ENCODE measurements around the gene AP1M1. TPM values are rescaled to one million over a fixed set of nuclear protein-coding genes. Genes with fewer than 3 reads are reported as not detected.

AP1M1 gene
- total and polyA plus RNA-seq, 11 donors, result 26.2 to 93.4 (median 47.8) TPM

DNA sequence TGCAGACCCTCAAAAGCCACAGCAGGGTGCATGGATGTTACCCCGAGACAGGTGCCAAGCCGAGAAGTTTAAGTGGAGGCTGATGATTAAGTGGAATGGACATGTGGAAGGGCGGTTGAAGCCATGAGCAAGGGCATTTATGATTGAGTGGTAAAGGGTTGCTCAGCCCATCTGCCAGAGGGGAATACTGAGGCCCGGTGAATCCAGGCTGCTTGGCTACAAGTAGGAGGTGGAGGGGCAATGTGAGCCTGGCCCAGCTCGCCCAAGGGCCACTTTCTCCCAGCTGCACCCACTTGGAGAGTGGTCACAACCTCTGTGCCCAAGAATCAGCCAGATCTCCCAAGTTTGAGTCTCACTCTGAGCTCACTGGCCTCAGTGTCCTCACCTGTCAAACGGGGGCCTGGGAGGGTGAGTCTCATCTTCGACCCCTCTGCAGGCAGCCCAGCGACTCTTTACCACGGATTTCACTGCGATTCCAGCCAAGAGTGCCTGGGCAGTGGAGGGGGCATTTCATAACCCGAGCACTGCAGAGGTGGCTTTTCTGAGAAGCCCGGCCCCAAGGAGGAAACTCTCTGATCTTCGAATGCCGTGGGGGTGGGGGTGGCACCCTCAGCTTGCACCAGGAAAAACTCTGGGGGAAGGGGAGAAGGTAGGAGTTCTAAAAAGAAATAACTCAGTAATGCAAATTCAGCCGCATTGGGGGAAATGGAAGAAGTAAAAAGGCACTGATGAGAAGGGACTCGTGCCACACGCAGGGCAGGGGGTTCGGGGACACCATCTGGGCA, 64.1 kb downstream of the AP1M1 start:
- no peaks in the 10 kb centered on the region for H3K27me3 ChIP-seq
- peaks cover 3 to 55% (median 28%) of the 10 kb centered on the region in 12 donors for H3K4me1 ChIP-seq
- H3K4me3 ChIP-seq, result no peak overlapping the region
- intact Hi-C loops (cut with DNase I), result loop anchor here in 1 of 10 donors (2.0 kb wide), 1 partner anchor 17 kb away; no protein-coding TSS in a partner anchor
- no peaks in the 10 kb centered on the region for H3K9me3 ChIP-seq
- peak in 1 of 5 donors; percentile 50 for DNase-seq
- H3K27ac ChIP-seq, result peak overlapping the region in 3 of 12 donors; percentile 5 to 45 (median 28)
- H3K36me3 ChIP-seq, result no peaks in the 10 kb centered on the region
- TF ChIP-seq, protein P1, sequence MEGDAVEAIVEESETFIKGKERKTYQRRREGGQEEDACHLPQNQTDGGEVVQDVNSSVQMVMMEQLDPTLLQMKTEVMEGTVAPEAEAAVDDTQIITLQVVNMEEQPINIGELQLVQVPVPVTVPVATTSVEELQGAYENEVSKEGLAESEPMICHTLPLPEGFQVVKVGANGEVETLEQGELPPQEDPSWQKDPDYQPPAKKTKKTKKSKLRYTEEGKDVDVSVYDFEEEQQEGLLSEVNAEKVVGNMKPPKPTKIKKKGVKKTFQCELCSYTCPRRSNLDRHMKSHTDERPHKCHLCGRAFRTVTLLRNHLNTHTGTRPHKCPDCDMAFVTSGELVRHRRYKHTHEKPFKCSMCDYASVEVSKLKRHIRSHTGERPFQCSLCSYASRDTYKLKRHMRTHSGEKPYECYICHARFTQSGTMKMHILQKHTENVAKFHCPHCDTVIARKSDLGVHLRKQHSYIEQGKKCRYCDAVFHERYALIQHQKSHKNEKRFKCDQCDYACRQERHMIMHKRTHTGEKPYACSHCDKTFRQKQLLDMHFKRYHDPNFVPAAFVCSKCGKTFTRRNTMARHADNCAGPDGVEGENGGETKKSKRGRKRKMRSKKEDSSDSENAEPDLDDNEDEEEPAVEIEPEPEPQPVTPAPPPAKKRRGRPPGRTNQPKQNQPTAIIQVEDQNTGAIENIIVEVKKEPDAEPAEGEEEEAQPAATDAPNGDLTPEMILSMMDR (IDR thresholded peaks at IDR 0.05), result no peak
- TF ChIP-seq POLR2A (IDR thresholded peaks at IDR 0.05), result no peak
- ATAC-seq, result no peak
- WGBS, 4 donors, result 74 to 80% (median 76%) methylated on average over 18 of the region's 18 CpGs

- TF ChIP-seq POLR2A (IDR thresholded peaks at IDR 0.05), result no peak
- TF ChIP-seq, protein P1 (IDR thresholded peaks at IDR 0.05), result no peak
- Histone ChIP-seq H3K9me3 (no peaks in the 10 kb centered on the region), H3K36me3 (no peaks in the 10 kb centered on the region), H3K4me3 (no peak overlapping the region), H3K27me3 (no peaks in the 10 kb centered on the region), H3K27ac (peak overlapping the region in 4 of 12 donors; percentile 5 to 45 (median 24)), H3K4me1 (peaks cover 3 to 51% (median 27%) of the 10 kb centered on the region in 12 donors)
- ATAC-seq (peak in 1 of 4 donors; percentile 8), DNase-seq (peak in 1 of 5 donors; percentile 33)
- intact Hi-C loops (cut with DNase I), result no loop called here
- 27 to 50% (median 31%) methylated on average over 8 of the region's 8 CpGs for WGBS, 4 donors
Observed at GRCh38 chr19:16262618-16263017, 64.9 kb downstream of the AP1M1 start.

DNA sequence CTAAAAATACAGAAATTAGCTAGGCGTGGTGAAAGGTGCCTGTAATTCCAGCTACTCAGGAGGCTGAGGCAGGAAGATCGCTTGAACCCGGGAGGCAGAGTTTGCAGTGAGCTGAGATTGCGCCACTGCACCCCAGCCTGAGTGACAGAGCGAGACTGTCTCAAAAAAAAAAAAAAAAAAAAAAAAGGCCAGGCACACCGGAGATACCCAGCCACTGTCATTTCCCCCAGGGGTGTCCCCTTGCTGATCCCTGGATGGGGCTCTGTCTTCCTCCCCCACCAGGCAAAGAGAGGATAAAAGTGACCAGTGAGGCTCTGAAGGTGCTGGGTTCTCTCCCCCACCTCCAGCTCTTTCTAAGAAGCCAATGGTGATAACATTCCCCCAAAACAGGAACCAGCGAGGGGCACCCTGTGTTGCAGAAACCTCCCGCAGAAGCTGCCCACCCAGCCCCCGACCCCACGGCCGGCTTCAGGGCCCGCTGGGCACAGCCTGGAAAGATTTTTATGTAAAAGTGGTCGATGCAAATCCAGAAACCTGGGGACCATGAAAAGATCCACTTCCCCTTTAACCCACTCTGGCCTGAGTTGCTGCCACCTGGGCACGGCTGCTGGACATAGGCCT, 65.5 kb downstream of the AP1M1 start:
- no peaks in the 10 kb centered on the region for H3K27me3 ChIP-seq
- TF ChIP-seq POLR2A (IDR thresholded peaks at IDR 0.05), result no peak
- TF ChIP-seq, protein P1 (IDR thresholded peaks at IDR 0.05), result no peak
- intact Hi-C loops (cut with DNase I), result no loop called here
- WGBS, 4 donors, result 77 to 91% (median 82%) methylated on average over 14 of the region's 14 CpGs
- H3K27ac ChIP-seq, result no peak overlapping the region
- H3K4me3 ChIP-seq, result no peak overlapping the region
- ATAC-seq (no peak), DNase-seq (peak in 1 of 5 donors; percentile 56)
- no peaks in the 10 kb centered on the region for H3K9me3 ChIP-seq
- H3K4me1 ChIP-seq, result peaks cover 3 to 44% (median 25%) of the 10 kb centered on the region in 12 donors
- no peaks in the 10 kb centered on the region for H3K36me3 ChIP-seq

DNA sequence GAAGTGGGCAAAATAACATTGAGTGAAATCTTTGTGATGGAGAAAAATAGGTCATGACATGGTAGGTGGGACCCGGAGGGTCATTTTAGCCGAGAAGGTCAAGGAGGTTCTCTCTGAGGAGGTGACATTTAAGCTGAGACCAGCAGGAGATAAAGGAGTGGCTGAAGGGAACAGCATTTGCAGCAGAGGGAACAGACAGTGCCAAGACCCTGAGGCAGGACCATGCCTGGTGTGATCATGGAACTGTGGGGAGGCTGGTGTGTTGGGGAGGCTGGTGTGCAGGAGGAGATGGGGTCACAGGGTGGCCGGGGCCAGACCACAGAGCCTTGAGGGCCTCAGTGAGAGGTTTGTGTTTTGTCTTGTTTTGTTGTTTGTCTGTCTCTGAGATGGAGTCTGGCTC, 67.5 kb downstream of the AP1M1 start:
- Histone ChIP-seq H3K4me1 (peaks cover 0 to 26% (median 9%) of the 10 kb centered on the region in 12 donors), H3K27me3 (no peaks in the 10 kb centered on the region), H3K4me3 (no peak overlapping the region), H3K9me3 (no peaks in the 10 kb centered on the region), H3K36me3 (no peaks in the 10 kb centered on the region), H3K27ac (no peak overlapping the region)
- WGBS, 4 donors, result 76 to 87% (median 80%) methylated on average over 3 of the region's 3 CpGs
- DNase-seq (peak in 1 of 5 donors; percentile 15), ATAC-seq (no peak)
- intact Hi-C loops (cut with DNase I), result no loop called here
- TF ChIP-seq, protein P1 (IDR thresholded peaks at IDR 0.05), result no peak
- no peak for TF ChIP-seq POLR2A (IDR thresholded peaks at IDR 0.05)

All from heart left ventricle (tissue), 16 donors.